ENCODE results near the gene TEX52.

Gene TEX52

GRCh38 chr12:2857021-2857431, at the start of gene TEX52:
TEX52 (minus strand) TSS chr12:2857039; CDS start chr12:2857026, 13 bp downstream.
- in situ Hi-C loops (cut with HindIII; ENCODE audit: low sequenced_read_pairs), result no loop called here

- in situ Hi-C loops (cut with HindIII; ENCODE audit: low sequenced_read_pairs), result no loop called here
Observed at GRCh38 chr12:2904260-2904659, 47.4 kb upstream of the TEX52 start.

- in situ Hi-C loops (cut with HindIII; ENCODE audit: low sequenced_read_pairs), result no loop called here
Observed at GRCh38 chr12:2902272-2902880, 45.5 kb upstream of the TEX52 start.

- in situ Hi-C loops (cut with HindIII; ENCODE audit: low sequenced_read_pairs), result no loop called here
Observed at GRCh38 chr12:2900642-2901041, 43.8 kb upstream of the TEX52 start.

GRCh38 chr12:2897418-2897817, 40.6 kb upstream of the TEX52 start:
- in situ Hi-C loops (cut with HindIII; ENCODE audit: low sequenced_read_pairs), result no loop called here

GRCh38 chr12:2895511-2895910, 38.7 kb upstream of the TEX52 start:
- in situ Hi-C loops (cut with HindIII; ENCODE audit: low sequenced_read_pairs), result no loop called here

GRCh38 chr12:2895051-2895451, 38.2 kb upstream of the TEX52 start:
- in situ Hi-C loops (cut with HindIII; ENCODE audit: low sequenced_read_pairs), result no loop called here

- in situ Hi-C loops (cut with HindIII; ENCODE audit: low sequenced_read_pairs), result no loop called here
Observed at GRCh38 chr12:2893007-2893406, 36.2 kb upstream of the TEX52 start.

GRCh38 chr12:2892246-2892645, 35.4 kb upstream of the TEX52 start:
- in situ Hi-C loops (cut with HindIII; ENCODE audit: low sequenced_read_pairs), result no loop called here

GRCh38 chr12:2891240-2892053, 34.6 kb upstream of the TEX52 start:
- in situ Hi-C loops (cut with HindIII; ENCODE audit: low sequenced_read_pairs), result no loop called here

- in situ Hi-C loops (cut with HindIII; ENCODE audit: low sequenced_read_pairs), result no loop called here
Observed at GRCh38 chr12:2890388-2891239, 33.8 kb upstream of the TEX52 start, which contains the start of gene TULP3. TULP3 (plus strand) TSS chr12:2890891; CDS start chr12:2890948, 57 bp downstream.

- in situ Hi-C loops (cut with HindIII; ENCODE audit: low sequenced_read_pairs), result no loop called here
Observed at GRCh38 chr12:2890001-2890387, 33.2 kb upstream of the TEX52 start.

- in situ Hi-C loops (cut with HindIII; ENCODE audit: low sequenced_read_pairs), result no loop called here
Observed at GRCh38 chr12:2886768-2887450, 30.1 kb upstream of the TEX52 start.

GRCh38 chr12:2884810-2885209, 28.0 kb upstream of the TEX52 start:
- in situ Hi-C loops (cut with HindIII; ENCODE audit: low sequenced_read_pairs), result no loop called here

- in situ Hi-C loops (cut with HindIII; ENCODE audit: low sequenced_read_pairs), result no loop called here
Observed at GRCh38 chr12:2879853-2880252, 23.0 kb upstream of the TEX52 start.

GRCh38 chr12:2877953-2878732, 21.3 kb upstream of the TEX52 start:
- in situ Hi-C loops (cut with HindIII; ENCODE audit: low sequenced_read_pairs), result no loop called here

GRCh38 chr12:2877047-2877952, 20.5 kb upstream of the TEX52 start, which contains the start of the genes FOXM1 and RHNO1:
FOXM1 (minus strand) TSS chr12:2877174; CDS start chr12:2874478, 2,696 bp downstream.
RHNO1 (plus strand) TSS chr12:2877223; CDS start chr12:2885367, 8,144 bp downstream.
- in situ Hi-C loops (cut with HindIII; ENCODE audit: low sequenced_read_pairs), result no loop called here

- in situ Hi-C loops (cut with HindIII; ENCODE audit: low sequenced_read_pairs), result no loop called here
Observed at GRCh38 chr12:2876431-2877046, 19.7 kb upstream of the TEX52 start.
